HT1080 (cell line): ENCODE results near the gene ATP7B. TPM values are rescaled to one million over a fixed set of nuclear protein-coding genes. Genes with fewer than 3 reads are reported as not detected.
A peak's percentile ranks its signal among the peaks of the same experiment; 100 is the strongest.

Experiments used
- DNase-seq: peaks from one replicate; pipeline ENCODE4 v3.0.0-alpha.2; 2015; ENCODE audit warnings: low read depth
- total RNA-seq: library from RNA; depleted of rRNA; stranded (reverse); fragments of >200 nt; shearing (Covaris generic); gene quantifications from 2 replicates; pipeline ENCODE4 v1.2.3, GENCODE V29; 2014

Gene ATP7B
- total RNA-seq, 1 experiment from 2014 or later, result 2.3 TPM

- DNase-seq, result no peak
These were observed 57.7 kb downstream of the ATP7B start for GRCh38 chr13:51953347-51954195.

- DNase-seq, result peak; percentile 63
These were observed 60.5 kb downstream of the ATP7B start for GRCh38 chr13:51950722-51951121.

GRCh38 chr13:51946163-51946669, 65.0 kb downstream of the ATP7B start:
- DNase-seq, result no peak

DNA sequence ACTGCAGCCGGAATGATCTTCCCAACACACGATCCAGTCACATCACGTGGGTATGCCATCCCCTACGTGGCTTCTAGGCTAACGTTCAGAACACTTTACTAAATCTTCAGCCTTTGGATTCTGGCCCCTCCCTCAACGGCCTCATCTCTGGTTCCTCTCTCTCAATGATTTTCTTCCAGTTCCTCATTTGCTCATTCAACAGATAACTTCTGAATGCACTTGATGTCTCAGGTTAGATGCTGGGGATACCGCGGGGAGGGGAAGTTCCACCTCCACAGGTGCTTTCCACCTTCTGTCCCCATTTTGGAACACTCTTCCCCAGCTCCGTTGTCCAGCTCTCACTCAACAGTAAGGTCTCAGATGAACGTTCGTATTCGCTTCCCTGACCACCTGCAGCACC, 66.1 kb downstream of the ATP7B start:
- no peak for DNase-seq

- DNase-seq, result no peak
These were observed 66.8 kb downstream of the ATP7B start for GRCh38 chr13:51944428-51944827.

- DNase-seq, result no peak
These were observed 67.5 kb downstream of the ATP7B start for GRCh38 chr13:51943721-51944120.

DNA sequence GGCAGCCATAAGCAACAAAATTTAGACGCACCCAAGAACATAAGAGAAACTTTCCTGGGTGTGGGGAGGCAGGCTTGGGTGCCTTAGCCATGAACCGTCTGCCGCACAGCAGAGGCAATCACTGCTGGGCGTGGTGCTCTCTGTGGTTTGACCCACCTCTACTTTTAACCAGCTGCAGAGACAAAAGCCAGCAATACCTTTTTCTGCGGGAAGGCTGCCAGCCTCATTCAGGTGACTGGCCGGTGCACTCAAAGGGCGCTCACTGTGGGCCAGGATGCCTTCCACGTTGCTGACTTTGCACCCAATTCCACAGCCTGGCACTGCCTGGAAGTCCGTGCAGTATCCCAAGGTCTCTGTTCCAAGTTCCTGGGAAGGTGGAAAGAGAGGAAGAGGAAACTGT, 69.1 kb downstream of the ATP7B start:
- DNase-seq, result no peak

GRCh38 chr13:51938454-51938853, 72.8 kb downstream of the ATP7B start:
- DNase-seq, result no peak

- DNase-seq, result no peak
These were observed 73.6 kb downstream of the ATP7B start for GRCh38 chr13:51937320-51938290.

DNA sequence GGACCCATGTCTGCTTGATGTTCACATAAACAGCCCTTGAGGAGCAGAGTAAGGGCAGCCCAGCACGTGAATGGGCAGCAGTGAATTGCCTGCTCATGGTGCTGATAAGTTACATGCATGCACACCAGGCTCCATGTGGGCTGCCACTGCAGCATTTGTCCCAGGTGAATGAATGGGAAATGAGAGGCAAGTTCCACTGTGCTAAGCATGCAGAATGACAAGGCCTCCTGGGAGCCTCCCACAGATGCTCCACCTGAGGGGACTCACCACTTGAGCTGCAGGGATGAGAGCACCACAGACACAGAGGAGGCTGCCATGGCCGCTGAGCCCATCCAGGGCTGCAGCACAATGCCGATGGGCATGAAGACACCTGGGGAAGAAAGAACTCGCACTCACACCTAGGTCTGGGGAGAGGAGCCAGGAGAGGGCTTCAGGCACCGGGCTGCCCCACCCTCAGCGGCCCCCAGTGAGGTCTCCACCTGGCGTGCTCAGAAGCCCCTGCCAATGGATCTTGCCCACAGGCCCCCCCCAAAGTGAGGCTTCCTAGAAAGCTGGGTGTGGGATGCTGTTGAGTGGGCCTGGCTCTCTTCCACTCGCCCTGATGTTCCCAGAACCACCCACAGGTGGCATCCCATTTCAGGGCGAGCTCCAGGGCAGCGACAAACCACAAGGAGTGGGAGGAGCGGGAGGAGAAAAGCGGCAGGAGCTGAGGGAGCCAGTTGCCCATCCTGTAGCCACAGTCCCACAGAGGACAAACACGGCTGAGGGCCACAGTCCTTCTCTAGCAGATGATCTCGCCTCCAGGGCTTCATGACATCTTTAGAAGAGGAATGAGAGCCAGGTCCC, 75.7 kb downstream of the ATP7B start:
- DNase-seq, result peak; percentile 40

GRCh38 chr13:51934461-51935087, 76.7 kb downstream of the ATP7B start:
- no peak for DNase-seq

- DNase-seq, result no peak
These were observed 77.7 kb downstream of the ATP7B start for GRCh38 chr13:51933466-51934058.

- no peak for DNase-seq
These were observed 79.0 kb downstream of the ATP7B start for GRCh38 chr13:51932231-51932630.

- no peak for DNase-seq
These were observed 79.6 kb downstream of the ATP7B start for GRCh38 chr13:51931606-51932005.

- no peak for DNase-seq
These were observed 81.6 kb downstream of the ATP7B start for GRCh38 chr13:51929699-51930098.

DNA sequence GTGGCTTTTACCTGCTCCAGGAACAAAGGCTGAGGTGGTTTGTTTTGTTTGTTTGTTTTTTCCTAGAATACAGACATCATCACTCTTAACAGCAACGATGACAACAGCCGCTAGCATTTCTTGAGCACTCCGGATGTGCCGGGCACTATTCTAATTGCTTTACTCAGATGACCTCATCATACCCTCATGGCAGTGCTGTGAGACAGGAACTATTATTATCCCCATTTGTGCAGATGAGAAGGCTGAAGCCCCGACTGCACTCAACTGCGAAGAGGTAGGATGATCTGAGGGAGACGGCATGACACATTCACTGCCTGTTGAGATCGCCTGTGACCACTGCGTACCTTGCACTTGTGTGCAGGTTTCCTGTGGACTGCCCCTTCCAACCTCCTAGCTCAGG, 83.0 kb downstream of the ATP7B start:
- DNase-seq, result peak; percentile 68

- no peak for DNase-seq
These were observed 84.1 kb downstream of the ATP7B start for GRCh38 chr13:51927129-51927528.

DNA sequence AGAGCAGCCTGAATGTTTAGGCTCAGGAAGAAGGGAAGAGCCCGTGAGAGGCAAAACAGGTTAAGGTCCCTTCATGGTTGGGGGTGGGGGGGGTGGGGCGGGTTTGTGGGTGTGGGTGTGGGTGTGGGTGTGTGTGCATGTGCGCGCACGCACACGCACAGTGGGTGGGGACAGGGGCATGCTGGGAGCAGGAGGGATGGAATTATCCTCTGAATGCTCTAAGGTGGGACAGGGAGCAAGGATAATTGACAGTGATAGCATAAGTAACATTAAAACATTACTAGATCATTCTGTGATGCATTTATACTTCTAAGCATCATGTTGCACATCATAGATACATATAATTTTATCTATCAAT, 84.7 kb downstream of the ATP7B start:
- DNase-seq, result no peak

GRCh38 chr13:51925865-51926527, 85.3 kb downstream of the ATP7B start:
- DNase-seq, result no peak
